SK-N-SH (cell line): ENCODE data around the gene FAM171A2. TPM values are rescaled to one million over a fixed set of nuclear protein-coding genes. Genes with fewer than 3 reads are reported as not detected.
"Not testable (repeated sequence)": the region's sequence is repeated elsewhere in the genome, so short reads cannot be mapped to it uniquely, and the experiment has no call there.

ENCODE experiments used
- CTCF ChIA-PET: fragments of 300-600, 350-600 bp; formaldehyde crosslinking; extraction: SDS; loops from one replicate; lab custom pipeline; 2021; lab: Yijun Ruan, JAX
- POLR2A ChIA-PET: fragments of 350-600 bp; sonication (Branson Sonifier 250); formaldehyde crosslinking; extraction: SDS; loops from one replicate; lab custom pipeline; 2020; ENCODE audit warnings: antibody characterized with exemption, inconsistent platforms; lab: Yijun Ruan, JAX
- DNase-seq: peaks from one replicate; pipeline ENCODE4 v3.0.0; 2012
- H2AFZ ChIP-seq: fragments of 200-600 bp; sonication (generic); 2 replicates; pipeline ENCODE4 v1.8.1; 2016; ENCODE audit warnings: antibody characterized with exemption, mild to moderate bottlenecking, low read depth
- H3F3A ChIP-seq: fragments of 200-600 bp; sonication (generic); replicated peaks from 2 replicates; pipeline ENCODE3; 2016; ENCODE audit warnings: antibody characterized with exemption, mild to moderate bottlenecking; ENCODE audit not compliant: insufficient read depth
- H3K27ac ChIP-seq, 2 experiments: fragments of 200-500 bp in 1 of 2; fragments of 200-600 bp in 1 of 2; sonication (Bioruptor generic) in 1 of 2; sonication (generic), shearing (Covaris generic) in 1 of 2; 2 replicates each; pipeline versions ENCODE4 v1.5.1 to v1.6.1; 2014 to 2016; ENCODE audit warnings: low read depth in 2 of 2, inconsistent platforms in 1 of 2, low read length in 1 of 2, mild to moderate bottlenecking in 1 of 2, mixed read lengths in 1 of 2
- H3K27me3 ChIP-seq: fragments of 200-600 bp; sonication (generic), shearing (Covaris generic); 2 replicates; pipeline ENCODE4 v1.6.1; 2016; ENCODE audit warnings: mixed run types; ENCODE audit not compliant: insufficient read depth
- H3K36me3 ChIP-seq, 2 experiments: fragments of 200-500 bp in 1 of 2; fragments of 200-600 bp in 1 of 2; sonication (Bioruptor generic) in 1 of 2; sonication (generic) in 1 of 2; replicated peaks in 1 of 2; 2 replicates each; pipeline versions ENCODE3 to v1.5.1; 2014 to 2016; ENCODE audit warnings: low read length in 1 of 2, mild to moderate bottlenecking in 1 of 2; ENCODE audit not compliant: insufficient read depth in 2 of 2, control insufficient read depth in 1 of 2
- H3K4me1 ChIP-seq, 2 experiments: fragments of 200-500 bp in 1 of 2; fragments of 200-600 bp in 1 of 2; sonication (Bioruptor generic) in 1 of 2; sonication (generic), shearing (Covaris generic) in 1 of 2; 2 replicates each; pipeline versions ENCODE4 v1.5.1 to v1.6.1; 2014 to 2016; ENCODE audit warnings: low read depth in 1 of 2, low read length in 1 of 2, mixed run types in 1 of 2; ENCODE audit not compliant: insufficient read depth in 2 of 2, control insufficient read depth in 1 of 2
- H3K4me2 ChIP-seq: fragments of 200-600 bp; sonication (generic), shearing (Covaris generic); 2 replicates; pipeline ENCODE4 v1.6.1; 2017; ENCODE audit warnings: mixed run types
- H3K4me3 ChIP-seq, 2 experiments: fragments of 200-500 bp in 1 of 2; fragments of 200-600 bp in 1 of 2; sonication (Bioruptor generic) in 1 of 2; sonication (generic), shearing (Covaris generic) in 1 of 2; 2 replicates each; pipeline versions ENCODE4 v1.5.1 to v1.8.1; 2014 to 2016; ENCODE audit warnings: low read depth in 2 of 2, inconsistent platforms in 1 of 2, low read length in 1 of 2, mild to moderate bottlenecking in 1 of 2, mixed read lengths in 1 of 2, moderate library complexity in 1 of 2
- H3K79me2 ChIP-seq: fragments of 200-600 bp; sonication (generic); 2 replicates; pipeline ENCODE4 v1.8.1; 2017; ENCODE audit warnings: mild to moderate bottlenecking; ENCODE audit not compliant: insufficient read depth
- H3K9ac ChIP-seq: fragments of 200-600 bp; sonication (generic); 2 replicates; pipeline ENCODE4 v1.6.1; 2017; ENCODE audit warnings: mixed run types
- H3K9me2 ChIP-seq: fragments of 200-600 bp; sonication (generic); 2 replicates; pipeline ENCODE4 v1.6.1; 2017; ENCODE audit warnings: mixed run types
- H3K9me3 ChIP-seq: fragments of 200-600 bp; sonication (generic); 2 replicates; pipeline ENCODE4 v1.6.1; 2017; ENCODE audit warnings: mixed run types, mild to moderate bottlenecking, moderate library complexity
- H4K20me1 ChIP-seq: fragments of 200-600 bp; sonication (generic); 2 replicates; pipeline ENCODE4 v1.6.1; 2017; ENCODE audit warnings: mild to moderate bottlenecking, mixed run types; ENCODE audit not compliant: insufficient read depth
- FOSL2 ChIP-seq: IDR thresholded peaks from 2 replicates; pipeline ENCODE4 v1.4.0; 2012; ENCODE audit warnings: low read depth, mild to moderate bottlenecking, moderate library complexity, borderline replicate concordance
- FOXM1 ChIP-seq: IDR thresholded peaks from 2 replicates; pipeline ENCODE4 v1.4.0; 2012; ENCODE audit warnings: low read depth, mild to moderate bottlenecking
- GABPA ChIP-seq: IDR thresholded peaks from 2 replicates; pipeline ENCODE4 v1.4.0; 2012; ENCODE audit warnings: low read depth, mild to moderate bottlenecking
- MAX ChIP-seq: IDR thresholded peaks from 2 replicates; pipeline ENCODE4 v1.4.0; 2012; ENCODE audit warnings: low read depth
- MEF2A ChIP-seq: IDR thresholded peaks from 2 replicates; pipeline ENCODE4 v1.4.0; 2012; ENCODE audit warnings: low read depth, borderline replicate concordance
- RAD21 ChIP-seq: IDR thresholded peaks from 2 replicates; pipeline ENCODE4 v1.6.1; 2012; ENCODE audit warnings: mild to moderate bottlenecking, low read length
- TAF1 ChIP-seq: IDR thresholded peaks from 2 replicates; pipeline ENCODE4 v1.6.1; 2012; ENCODE audit warnings: low read depth, mild to moderate bottlenecking, low read length, moderate library complexity, borderline replicate concordance
- TCF12 ChIP-seq: IDR thresholded peaks from 2 replicates; pipeline ENCODE4 v1.4.0; 2012
- ZBTB33 ChIP-seq: IDR thresholded peaks from 2 replicates; pipeline ENCODE4 v1.4.0; 2012; ENCODE audit warnings: low read depth, borderline replicate concordance
- whole genome bisulfite sequencing: methylation state at CpG from one replicate; pipeline ENCODE4 v1.1.6; 2017; ENCODE audit warnings: low lambda C conversion rate; 5-methylcytosine and 5-hydroxymethylcytosine counted together
- polyA plus RNA-seq, 3 experiments: library from polyadenylated mRNA; depleted of rRNA; stranded (reverse); fragments of >200 nt; gene quantifications; 2 replicates each; pipeline ENCODE4 v1.2.3, GENCODE V29; 2012

The FAM171A2 gene
- polyA plus RNA-seq, 1 of the 3 experiments (the other 2 are of a cell fraction): 4.9 TPM

- no peaks in the 10 kb centered on the region; the same call in 1 of the 2 replicates for H3K27me3 ChIP-seq
- CTCF ChIA-PET: interaction anchor here (0.9 to 1.6 kb wide), 3 partner anchors 8 to 16 kb away, joined by 3 to 6 read pairs (median 4); no protein-coding TSS in a partner anchor
- peaks cover 3% of the 10 kb centered on the region for H3F3A ChIP-seq
- H2AFZ ChIP-seq: no peak overlapping the region
- POLR2A ChIA-PET: no interaction called here
- H3K4me3 ChIP-seq: no peak overlapping the region
- 49% methylated on average over 7 of the region's 7 CpGs for WGBS
- no peaks in the 10 kb centered on the region for H3K9me2 ChIP-seq
- no peak overlapping the region for H3K27ac ChIP-seq
- no peak overlapping the region for H3K9ac ChIP-seq
- TF ChIP-seq RAD21: no peak
- no peak for TF ChIP-seq GABPA
- TF ChIP-seq ZBTB33: no peak
- no peak for TF ChIP-seq TAF1
- no peak for TF ChIP-seq FOSL2
- TF ChIP-seq MEF2A: no peak
- TF ChIP-seq MAX: no peak
- no peak for TF ChIP-seq FOXM1
- no peak for TF ChIP-seq TCF12
- TF ChIP-seq, all 33 proteins: peak for 0
- Histone ChIP-seq H4K20me1 (no peaks in the 10 kb centered on the region), H3K36me3 (no peaks in the 10 kb centered on the region), H3K4me2 (no peak overlapping the region), H3K4me1 (peaks cover 0 to 4% of the 10 kb centered on the region in 2 experiments; a peak in 1 of 4 replicates), H3K79me2 (peaks cover 3% of the 10 kb centered on the region; the same call in 1 of the 2 replicates), H3K9me3 (no peaks in the 10 kb centered on the region)
- DNase-seq: peak; percentile 20
Observed at GRCh38 chr17:44367231-44367979, 3.8 kb upstream of the FAM171A2 start.

GRCh38 chr17:44365051-44365450 lies 1.4 kb upstream of the FAM171A2 start:
- CTCF ChIA-PET: interaction anchor here (0.7 kb wide), 1 partner anchor 22 kb away, joined by 3 read pairs; no protein-coding TSS in a partner anchor
- 81% methylated on average over 5 of the region's 5 CpGs for WGBS

More at GRCh38 chr17:44365051-44365450, 1.4 kb upstream of the FAM171A2 start:
- DNase-seq, H3K9me2 ChIP-seq, H2AFZ ChIP-seq, H3K27me3 ChIP-seq, H3K9ac ChIP-seq, H3K27ac ChIP-seq, H3K4me2 ChIP-seq, H3K36me3 ChIP-seq, H3K4me3 ChIP-seq, POLR2A ChIA-PET, H3F3A ChIP-seq, H3K9me3 ChIP-seq, H3K79me2 ChIP-seq: not testable (repeated sequence)
- peaks cover 11% of the 10 kb centered on the region; the same call in 1 of the 2 replicates for H4K20me1 ChIP-seq
- H3K4me1 ChIP-seq: peaks cover 3 to 22% of the 10 kb centered on the region in 2 experiments; a peak in 1 of 4 replicates
